Suprapubic skin (tissue), 4 donors: Measurements from ENCODE around the gene LIMD2. TPM values are rescaled to one million over a fixed set of nuclear protein-coding genes. Genes with fewer than 3 reads are reported as not detected.

Source experiments
- DNase-seq, 2 donors: peaks; one replicate each; pipeline ENCODE4 v3.0.0-alpha.2; 2019; ENCODE audit warnings: low spot score in 2 of 2
- H3K27ac ChIP-seq: fragments of 200-600 bp; sonication (generic); one replicate; pipeline ENCODE4 v1.5.1; 2019
- H3K27me3 ChIP-seq: fragments of 200-600 bp; sonication (generic); one replicate; pipeline ENCODE4 v1.5.1; 2019
- H3K36me3 ChIP-seq: fragments of 200-600 bp; sonication (generic); one replicate; pipeline ENCODE4 v1.5.1; 2019
- H3K4me1 ChIP-seq: fragments of 200-600 bp; sonication (generic); one replicate; pipeline ENCODE4 v1.5.1; 2019
- H3K4me3 ChIP-seq: fragments of 200-600 bp; sonication (generic); one replicate; pipeline ENCODE4 v1.5.1; 2019; ENCODE audit warnings: mild to moderate bottlenecking
- H3K9me3 ChIP-seq: fragments of 200-600 bp; sonication (generic); one replicate; pipeline ENCODE4 v1.5.1; 2019
- CTCF ChIP-seq, 2 donors: fragments of 200-600 bp in 1 of 2; fragments of 450-650 bp in 1 of 2; sonication (generic) in 1 of 2; IDR thresholded peaks; one replicate each; pipeline ENCODE4 v1.5.1; 2016 to 2019; ENCODE audit warnings: antibody characterized with exemption in 2 of 2, mild to moderate bottlenecking in 1 of 2, moderate library complexity in 1 of 2
- EP300 ChIP-seq: sonication (generic); formaldehyde crosslinking; IDR thresholded peaks from one replicate; pipeline ENCODE4 v1.6.1; 2017; ENCODE audit warnings: antibody characterized with exemption
- POLR2A ChIP-seq, 2 donors: fragments of 450-650 bp; IDR thresholded peaks; one replicate each; pipeline ENCODE4 v1.6.1; 2017; ENCODE audit warnings: antibody characterized with exemption in 2 of 2, mild to moderate bottlenecking in 2 of 2, moderate library complexity in 2 of 2
- POLR2AphosphoS5 ChIP-seq, 3 donors: sonication (generic); formaldehyde crosslinking; IDR thresholded peaks; one replicate each; pipeline ENCODE4 v1.6.1; 2017; ENCODE audit warnings: antibody characterized with exemption in 3 of 3
- WGBS: methylation state at CpG from one replicate; pipeline ENCODE4 v1.1.5; 2018; 5-methylcytosine and 5-hydroxymethylcytosine counted together
- total RNA-seq, 4 donors: library from RNA; depleted of rRNA; stranded (reverse); fragments of >200 nt; gene quantifications; one replicate each; pipeline ENCODE4 v1.1.0, GENCODE V29; 2016

LIMD2 gene
- total RNA-seq, 4 donors from 2014 or later: 5.0 to 9.4 (median 6.8) TPM

DNA sequence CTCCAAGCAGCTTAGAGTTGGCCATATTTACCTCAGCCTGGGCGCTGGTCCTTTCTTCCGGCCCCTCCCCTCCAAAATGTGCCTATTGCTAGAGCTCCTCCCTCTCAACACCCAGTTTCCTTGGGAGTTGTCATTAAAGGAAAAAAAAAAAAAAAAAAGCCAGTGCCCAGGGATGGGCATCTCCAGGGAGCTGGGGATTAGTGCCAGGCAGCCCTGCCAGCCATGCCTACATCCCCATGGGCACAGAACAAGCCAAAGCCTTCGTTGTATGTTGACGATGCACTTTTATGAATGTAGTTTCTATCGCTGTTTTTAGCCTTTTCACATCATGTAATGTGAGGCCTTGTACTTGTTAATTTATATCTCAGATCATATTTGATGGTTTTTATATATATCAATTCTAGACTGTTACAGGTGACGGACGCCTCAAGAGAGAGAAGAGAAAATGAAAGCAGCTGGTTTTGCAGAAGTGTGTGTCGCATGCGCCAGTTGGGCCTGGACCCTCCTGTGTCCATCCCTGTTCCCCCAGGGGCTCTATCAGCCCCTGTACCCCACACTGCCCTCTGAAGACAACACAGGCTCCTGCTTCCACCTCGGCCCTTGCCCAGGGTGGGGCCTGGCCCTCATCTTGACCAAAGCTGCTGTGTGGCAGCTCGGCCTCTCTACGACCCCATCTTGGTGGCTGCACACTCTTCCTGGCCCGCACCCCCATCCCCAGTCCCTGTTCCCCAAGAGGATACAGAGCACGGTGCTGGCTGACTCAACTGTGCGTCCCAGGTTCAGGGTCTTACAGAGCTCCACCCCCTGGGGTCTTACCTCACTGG is 4.8 kb downstream of the LIMD2 start:
- Histone ChIP-seq H3K9me3 (no peaks in the 10 kb centered on the region), H3K4me1 (peaks cover 28% of the 10 kb centered on the region), H3K4me3 (no peak overlapping the region), H3K36me3 (peaks cover 48% of the 10 kb centered on the region), H3K27ac (no peak overlapping the region), H3K27me3 (no peaks in the 10 kb centered on the region)
- TF ChIP-seq POLR2AphosphoS5 (IDR thresholded peaks at IDR 0.05) (no peak), EP300 (no peak), CTCF (IDR thresholded peaks at IDR 0.05) (no peak), POLR2A (IDR thresholded peaks at IDR 0.05) (no peak)
- no peak for DNase-seq
- 69% methylated on average over 14 of the region's 15 CpGs for WGBS

DNA sequence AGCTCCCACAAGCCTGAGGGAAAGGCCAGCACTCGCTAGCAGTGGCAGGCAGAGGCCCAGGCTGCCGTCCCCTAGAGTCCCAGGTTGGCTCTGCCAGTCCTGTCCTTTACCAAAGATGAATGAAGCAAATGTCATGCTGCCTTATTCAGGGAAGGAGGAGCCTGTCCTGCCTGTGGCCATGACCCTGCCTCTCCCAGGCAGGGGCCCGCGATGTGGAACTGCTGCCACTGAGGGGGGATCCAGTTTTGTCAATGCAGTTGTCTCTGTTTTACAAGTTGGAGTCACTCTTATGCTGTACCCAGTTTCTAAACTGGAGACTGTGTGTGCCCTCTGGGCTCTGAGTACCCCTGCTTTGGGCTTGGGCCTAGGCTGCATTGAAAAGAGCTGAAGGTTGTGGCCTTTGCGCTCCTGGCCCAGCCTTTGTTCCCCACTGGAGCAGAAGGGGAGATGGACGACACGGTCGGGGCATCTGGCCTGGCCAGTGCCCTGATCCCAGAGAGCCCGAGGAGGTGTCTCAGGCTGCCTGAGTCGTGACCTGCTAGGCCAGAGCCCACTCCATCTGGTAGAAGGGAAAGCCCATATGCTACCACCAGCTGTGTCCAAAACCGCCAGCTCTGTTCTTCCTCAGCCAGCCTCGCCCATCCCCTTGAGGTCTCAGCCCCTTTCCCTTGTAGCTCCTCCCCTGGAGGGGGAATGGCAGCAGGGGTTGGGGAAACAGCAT is 5.5 kb downstream of the LIMD2 start:
- no peak overlapping the region for H3K27ac ChIP-seq
- DNase-seq: no peak
- H3K27me3 ChIP-seq: no peaks in the 10 kb centered on the region
- no peaks in the 10 kb centered on the region for H3K9me3 ChIP-seq
- H3K4me3 ChIP-seq: no peak overlapping the region
- no peak for TF ChIP-seq CTCF (IDR thresholded peaks at IDR 0.05)
- no peak for TF ChIP-seq POLR2A (IDR thresholded peaks at IDR 0.05)
- TF ChIP-seq EP300: no peak
- TF ChIP-seq POLR2AphosphoS5 (IDR thresholded peaks at IDR 0.05): no peak
- H3K4me1 ChIP-seq: peaks cover 22% of the 10 kb centered on the region
- 86% methylated on average over 6 of the region's 12 CpGs for WGBS
- H3K36me3 ChIP-seq: peaks cover 56% of the 10 kb centered on the region

- Histone ChIP-seq H3K4me3 (no peak overlapping the region), H3K4me1 (peaks cover 14% of the 10 kb centered on the region), H3K36me3 (peaks cover 64% of the 10 kb centered on the region), H3K9me3 (no peaks in the 10 kb centered on the region), H3K27me3 (no peaks in the 10 kb centered on the region), H3K27ac (no peak overlapping the region)
- WGBS: 92% methylated on average over 6 of the region's 18 CpGs
- no peak for DNase-seq
- no peak for TF ChIP-seq EP300
Observed at GRCh38 chr17:63693411-63694113, 6.4 kb downstream of the LIMD2 start.

DNA sequence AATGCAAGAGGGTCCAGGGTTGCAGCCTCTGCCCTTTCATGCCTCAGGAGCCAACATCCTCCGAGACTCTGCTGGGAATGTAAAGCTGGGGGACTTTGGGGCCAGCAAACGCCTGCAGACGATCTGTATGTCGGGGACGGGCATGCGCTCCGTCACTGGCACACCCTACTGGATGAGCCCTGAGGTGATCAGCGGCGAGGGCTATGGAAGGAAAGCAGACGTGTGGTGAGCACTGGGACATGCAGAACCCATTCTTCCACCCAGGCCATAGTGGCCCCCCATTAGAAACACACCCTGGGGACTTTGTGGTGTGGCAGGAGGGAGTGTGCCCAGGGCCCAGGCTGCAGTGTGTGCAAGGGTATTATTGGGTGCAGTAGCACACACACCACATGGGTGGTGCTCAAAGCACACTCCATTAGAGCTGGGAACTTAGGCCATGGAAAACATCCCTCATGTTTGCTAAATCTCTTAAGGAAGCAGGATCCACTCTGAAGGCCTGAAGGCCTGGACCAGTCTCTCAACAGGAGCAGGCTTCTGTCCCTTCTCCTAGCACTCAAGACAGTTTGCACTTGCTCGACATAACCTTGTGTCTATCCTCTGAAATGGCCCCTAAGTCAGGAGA is 7.6 kb downstream of the LIMD2 start:
- Histone ChIP-seq H3K4me3 (no peak overlapping the region), H3K36me3 (peaks cover 74% of the 10 kb centered on the region), H3K4me1 (peaks cover 1% of the 10 kb centered on the region), H3K9me3 (no peaks in the 10 kb centered on the region), H3K27me3 (no peaks in the 10 kb centered on the region), H3K27ac (no peak overlapping the region)
- no peak for TF ChIP-seq POLR2AphosphoS5 (IDR thresholded peaks at IDR 0.05)
- TF ChIP-seq CTCF (IDR thresholded peaks at IDR 0.05): no peak
- TF ChIP-seq EP300: no peak
- TF ChIP-seq POLR2A (IDR thresholded peaks at IDR 0.05): no peak
- 94% methylated on average over 11 of the region's 11 CpGs for WGBS
- no peak for DNase-seq

- Histone ChIP-seq H3K27ac (no peak overlapping the region), H3K9me3 (no peaks in the 10 kb centered on the region), H3K27me3 (no peaks in the 10 kb centered on the region), H3K4me3 (no peak overlapping the region), H3K36me3 (peaks cover 85% of the 10 kb centered on the region), H3K4me1 (peaks cover 10% of the 10 kb centered on the region)
- no peak for TF ChIP-seq POLR2A (IDR thresholded peaks at IDR 0.05)
- TF ChIP-seq POLR2AphosphoS5 (IDR thresholded peaks at IDR 0.05): no peak
- TF ChIP-seq EP300: no peak
- no peak for TF ChIP-seq CTCF (IDR thresholded peaks at IDR 0.05)
- DNase-seq: no peak
- 96% methylated on average over 14 of the region's 14 CpGs for WGBS
Observed at GRCh38 chr17:63689479-63689878, 10.4 kb downstream of the LIMD2 start.
